Suppressor macrophage treated with lipopolysaccharide for 1 hour (primary cell): ENCODE results near the gene KNOP1.

Experiments
- DNase-seq, 3 donors: peaks; one replicate each; pipeline ENCODE4 v3.0.0-alpha.2; 2020 to 2022

KNOP1 gene, protein sequence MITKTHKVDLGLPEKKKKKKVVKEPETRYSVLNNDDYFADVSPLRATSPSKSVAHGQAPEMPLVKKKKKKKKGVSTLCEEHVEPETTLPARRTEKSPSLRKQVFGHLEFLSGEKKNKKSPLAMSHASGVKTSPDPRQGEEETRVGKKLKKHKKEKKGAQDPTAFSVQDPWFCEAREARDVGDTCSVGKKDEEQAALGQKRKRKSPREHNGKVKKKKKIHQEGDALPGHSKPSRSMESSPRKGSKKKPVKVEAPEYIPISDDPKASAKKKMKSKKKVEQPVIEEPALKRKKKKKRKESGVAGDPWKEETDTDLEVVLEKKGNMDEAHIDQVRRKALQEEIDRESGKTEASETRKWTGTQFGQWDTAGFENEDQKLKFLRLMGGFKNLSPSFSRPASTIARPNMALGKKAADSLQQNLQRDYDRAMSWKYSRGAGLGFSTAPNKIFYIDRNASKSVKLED

DNA sequence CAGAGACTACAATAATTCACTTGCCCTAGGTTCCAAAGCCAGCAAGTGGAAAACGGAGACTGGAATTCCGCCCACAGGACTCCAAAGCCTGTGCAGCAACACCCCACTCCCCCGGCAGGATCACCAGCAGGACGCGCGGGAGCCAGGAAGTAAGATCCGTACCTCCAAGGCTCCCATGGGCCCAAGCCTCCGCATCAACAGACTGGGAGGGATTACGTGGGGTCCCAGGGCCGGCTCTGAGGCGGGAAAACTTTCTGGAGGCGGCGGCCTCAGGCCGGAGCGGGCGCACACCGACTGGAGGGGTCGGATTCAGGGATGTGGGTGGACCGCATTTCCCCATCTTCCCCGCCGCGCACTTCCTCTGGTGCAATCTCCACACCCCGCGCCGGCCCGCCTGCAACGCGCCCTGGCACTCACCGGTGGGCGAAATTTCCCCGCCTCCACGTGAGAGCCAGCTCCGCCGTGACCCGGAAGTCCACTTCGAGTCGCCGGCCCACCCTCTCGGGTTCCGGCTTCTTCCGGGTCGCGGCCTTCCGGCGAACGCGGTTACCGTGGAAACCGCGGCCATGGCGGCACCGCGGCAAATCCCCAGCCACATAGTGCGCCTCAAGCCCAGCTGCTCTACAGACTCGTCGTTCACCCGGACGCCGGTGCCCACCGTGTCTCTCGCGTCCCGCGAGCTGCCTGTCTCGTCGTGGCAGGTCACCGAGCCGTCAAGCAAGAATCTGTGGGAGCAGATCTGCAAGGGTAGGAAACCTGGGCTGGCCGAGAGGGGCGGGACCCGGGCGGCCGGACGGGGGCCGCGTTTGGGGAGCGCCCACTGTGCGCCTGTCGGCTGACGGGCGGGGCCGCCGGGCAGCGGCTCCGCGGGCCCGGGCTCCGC lies at the start of gene KNOP1, which contains the start of gene IQCK:
Gene KNOP1 (minus strand): TSS at position 487 of the 883 bp plus-strand sequence. CDS start 3,192 bp downstream, outside the sequence.
Gene IQCK (plus strand): TSS at position 531 of the 883 bp plus-strand sequence. CDS start 36 bp downstream, at position 567.
- peak; percentile 95 to 97 (median 96) for DNase-seq

DNA sequence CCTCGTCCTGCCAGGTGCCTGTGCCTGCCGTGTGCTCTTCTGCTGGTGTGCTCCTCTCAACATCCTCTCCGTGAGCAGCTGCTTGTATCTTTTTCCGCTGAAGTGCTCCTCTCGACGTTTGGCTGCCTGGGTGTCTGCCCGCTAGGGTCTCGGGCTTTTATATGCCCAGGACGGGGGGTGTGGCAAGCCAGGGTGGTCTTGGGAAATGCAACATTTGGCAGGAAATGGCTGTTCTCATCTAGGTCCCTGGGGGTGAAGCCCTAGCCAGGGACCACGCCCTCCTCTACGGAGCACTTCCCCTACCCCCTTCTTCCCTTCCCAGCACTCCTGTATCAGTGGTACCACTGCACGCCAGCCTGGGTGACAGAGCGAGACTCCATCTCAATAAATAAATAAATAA lies 49.5 kb upstream of the KNOP1 start:
- no peak for DNase-seq

DNA sequence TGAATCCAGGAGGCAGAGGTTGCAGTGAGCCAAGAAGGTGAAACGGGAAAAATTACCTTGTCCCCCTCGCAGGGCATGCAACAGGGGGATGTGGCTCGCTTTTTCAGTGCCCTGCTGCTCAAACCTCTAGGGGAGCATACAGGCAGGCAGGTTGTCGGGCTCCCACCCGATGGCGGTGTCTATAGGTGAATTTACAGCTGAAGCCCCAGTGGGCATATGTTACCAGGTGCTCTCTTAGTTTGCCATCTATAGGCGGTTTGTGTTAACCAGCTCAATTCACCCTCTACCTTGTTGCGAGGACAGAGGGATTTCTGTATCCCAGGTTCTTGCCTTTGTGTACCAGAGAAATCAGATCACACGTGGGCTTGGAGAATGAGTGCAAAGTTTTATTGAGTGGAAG lies 49.0 kb upstream of the KNOP1 start:
- no peak for DNase-seq

DNA sequence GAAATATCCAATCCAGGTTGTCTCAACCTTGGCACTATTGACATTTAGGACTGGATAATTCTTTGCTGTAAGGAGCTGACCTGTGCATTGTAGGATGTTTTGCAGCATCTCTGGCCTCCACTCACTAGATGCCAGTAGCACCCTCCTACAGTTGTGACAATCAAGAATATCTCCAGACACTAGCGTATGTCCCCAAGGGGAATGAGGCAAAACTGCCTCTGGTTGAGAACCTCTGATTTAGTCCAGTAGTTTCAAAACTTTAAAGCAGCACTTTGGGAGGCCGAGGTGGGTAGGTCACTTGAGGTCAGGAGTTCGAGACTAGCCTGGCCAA lies 48.5 kb upstream of the KNOP1 start:
- no peak for DNase-seq

DNA sequence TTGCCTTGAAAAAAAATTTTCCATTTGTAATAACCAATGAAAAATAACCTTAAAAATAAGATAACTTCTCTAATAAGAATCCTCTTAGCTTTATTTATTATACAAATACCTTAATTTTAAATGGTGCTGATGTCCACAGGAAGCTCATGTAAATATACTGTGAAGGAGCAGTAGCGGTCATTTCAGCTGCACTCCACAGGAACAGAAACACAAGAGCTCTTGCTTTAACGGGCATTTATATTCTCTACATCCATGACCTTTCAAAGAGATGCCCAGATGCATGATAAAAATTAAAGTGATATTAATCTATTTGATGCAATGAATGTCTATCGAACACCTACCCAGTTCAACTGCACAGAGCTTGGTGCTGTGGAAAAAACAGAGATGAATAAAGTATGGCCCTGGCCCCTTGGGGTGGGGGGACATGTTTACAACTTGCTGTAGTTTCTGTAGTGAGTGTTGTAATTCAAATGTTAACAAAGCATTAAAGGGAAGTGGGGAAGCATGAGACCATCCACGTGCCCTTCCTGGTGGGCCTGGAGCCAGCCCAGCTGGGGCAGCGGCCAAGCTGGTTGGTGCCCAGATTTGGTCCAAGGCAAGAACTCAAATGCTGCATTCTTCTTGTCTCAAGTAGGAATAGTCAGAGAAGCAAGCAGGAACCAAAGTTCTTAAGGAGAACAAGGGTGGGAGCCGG lies 48.0 kb upstream of the KNOP1 start:
- DNase-seq: peak; percentile 30 to 47 (median 46)

DNA sequence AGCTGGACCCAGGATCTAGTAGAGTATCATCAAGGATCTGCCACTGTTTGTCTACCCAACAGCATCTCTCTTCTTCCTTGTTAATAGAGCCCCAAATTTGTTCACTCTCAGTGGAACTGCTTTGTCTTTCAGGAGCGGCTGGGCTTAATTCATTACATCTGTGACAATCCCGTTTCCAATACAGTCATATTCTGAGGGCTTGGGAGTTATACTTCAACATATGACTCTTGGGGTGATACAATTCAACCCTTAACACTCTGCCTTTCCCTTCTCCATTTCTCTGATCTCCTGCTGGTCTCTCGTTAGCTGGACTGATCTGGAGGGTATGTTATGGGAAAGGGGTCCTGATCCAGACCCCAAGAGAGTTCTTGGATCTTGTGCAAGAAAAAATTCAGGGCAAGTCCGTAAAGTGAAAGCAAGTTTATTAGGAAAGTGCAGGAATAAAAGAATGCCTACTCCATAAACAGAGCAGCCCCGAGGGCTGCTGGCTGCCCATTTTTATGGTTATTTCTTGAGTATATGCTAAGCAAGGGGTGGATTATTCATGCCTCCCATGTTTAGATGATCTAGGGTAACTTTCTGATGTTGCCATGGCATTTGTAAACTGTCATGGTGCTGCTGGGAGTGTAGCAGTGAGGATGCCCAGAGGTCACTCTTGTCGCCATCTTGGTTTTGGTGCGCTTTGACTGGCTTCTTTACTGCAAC lies 42.5 kb upstream of the KNOP1 start:
- DNase-seq: no peak

DNA sequence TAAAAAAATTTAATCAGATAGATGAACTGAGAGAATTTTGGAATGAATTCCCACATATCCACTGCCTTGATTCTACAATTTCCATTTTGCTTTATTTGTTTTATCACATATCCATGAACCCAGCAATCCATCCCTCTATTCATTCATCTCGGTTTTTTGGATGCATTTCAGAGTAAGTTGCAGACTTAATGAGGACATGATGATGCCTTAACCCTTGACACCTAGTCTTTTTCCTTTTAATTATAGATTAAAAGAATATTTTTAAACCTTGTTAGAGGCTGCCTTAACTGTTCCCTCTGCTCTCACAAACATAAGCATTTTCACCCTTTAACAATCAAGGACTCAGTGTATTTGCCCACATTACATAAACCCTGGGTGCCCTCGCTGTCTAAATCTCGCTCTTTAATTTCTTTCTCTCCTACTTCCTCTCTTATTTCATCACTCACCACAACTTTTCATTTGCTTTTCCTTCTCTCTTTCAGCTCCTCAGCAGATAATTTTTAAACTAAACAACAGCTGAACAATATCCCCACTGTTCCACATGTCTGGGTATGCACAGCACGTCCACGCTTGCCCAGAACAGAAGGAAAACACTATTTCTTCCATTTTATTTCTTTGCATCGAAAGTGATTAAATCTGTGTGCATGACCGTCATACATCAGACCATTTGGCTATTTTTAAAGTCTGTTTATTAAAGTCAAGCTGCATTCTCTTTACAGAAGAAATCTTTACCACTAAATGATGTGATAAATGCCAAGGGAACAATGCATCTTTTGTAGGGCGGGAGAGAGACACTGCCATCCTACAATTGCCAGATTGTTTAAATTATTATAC lies 40.0 kb upstream of the KNOP1 start:
- peak in 2 of 3 donors; percentile 8 to 18 for DNase-seq

DNA sequence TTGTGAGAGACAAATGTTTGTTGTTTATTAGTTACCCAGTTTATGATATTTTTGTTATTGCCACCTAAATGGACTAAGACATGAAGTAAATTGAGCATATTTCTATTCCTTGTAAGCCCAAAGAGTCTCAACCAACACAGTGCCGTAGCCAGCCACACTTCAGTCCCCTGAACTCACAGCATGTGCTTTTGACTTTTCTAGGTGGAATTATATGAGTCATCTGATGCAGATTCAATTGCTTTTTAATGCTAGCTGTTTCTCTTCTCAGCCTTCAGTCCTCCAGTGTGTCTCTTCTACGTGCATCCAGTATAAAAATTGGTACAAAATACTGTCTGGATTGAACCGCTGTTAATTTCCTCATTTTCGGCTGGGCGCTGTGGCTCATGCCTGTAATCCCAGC lies 39.0 kb upstream of the KNOP1 start:
- DNase-seq: no peak

DNA sequence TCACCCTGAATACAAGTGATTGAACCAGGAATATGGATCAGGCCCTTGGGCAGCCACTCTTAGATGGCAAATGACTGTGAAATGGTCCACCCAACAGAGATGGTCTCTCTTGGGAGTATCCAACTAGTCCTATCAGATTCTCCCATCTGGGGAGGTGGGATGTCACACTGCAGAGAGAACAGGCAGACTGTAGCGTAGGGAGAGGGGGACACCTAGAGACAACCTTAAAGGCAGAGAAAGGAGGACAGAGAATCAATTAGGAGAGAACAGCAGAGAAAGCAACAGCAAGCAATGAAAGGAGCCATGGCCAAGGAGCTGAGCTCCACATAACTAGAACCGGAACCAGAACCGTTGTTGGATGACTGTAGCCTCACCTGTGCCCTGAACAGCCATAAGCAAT lies 37.2 kb upstream of the KNOP1 start:
- no peak for DNase-seq

DNA sequence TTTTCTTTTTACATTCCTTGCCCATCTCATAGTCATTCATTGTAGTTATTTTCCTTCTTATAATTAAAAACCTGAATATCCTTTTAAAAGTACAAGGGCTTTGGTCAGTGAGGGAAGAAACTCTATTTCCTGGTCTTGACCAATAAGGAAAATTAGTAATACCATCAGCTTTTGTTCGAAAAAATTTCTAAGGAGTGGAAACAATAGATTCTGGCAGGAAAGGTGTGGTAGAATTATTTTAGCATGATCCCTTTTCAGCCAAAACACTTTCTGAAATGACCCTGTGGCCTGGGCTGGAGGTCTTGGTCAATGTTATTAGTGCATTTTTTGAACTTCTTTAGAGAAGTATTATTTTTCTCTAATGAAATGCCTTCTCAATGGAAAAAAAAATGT lies 36.6 kb upstream of the KNOP1 start:
- no peak for DNase-seq

DNA sequence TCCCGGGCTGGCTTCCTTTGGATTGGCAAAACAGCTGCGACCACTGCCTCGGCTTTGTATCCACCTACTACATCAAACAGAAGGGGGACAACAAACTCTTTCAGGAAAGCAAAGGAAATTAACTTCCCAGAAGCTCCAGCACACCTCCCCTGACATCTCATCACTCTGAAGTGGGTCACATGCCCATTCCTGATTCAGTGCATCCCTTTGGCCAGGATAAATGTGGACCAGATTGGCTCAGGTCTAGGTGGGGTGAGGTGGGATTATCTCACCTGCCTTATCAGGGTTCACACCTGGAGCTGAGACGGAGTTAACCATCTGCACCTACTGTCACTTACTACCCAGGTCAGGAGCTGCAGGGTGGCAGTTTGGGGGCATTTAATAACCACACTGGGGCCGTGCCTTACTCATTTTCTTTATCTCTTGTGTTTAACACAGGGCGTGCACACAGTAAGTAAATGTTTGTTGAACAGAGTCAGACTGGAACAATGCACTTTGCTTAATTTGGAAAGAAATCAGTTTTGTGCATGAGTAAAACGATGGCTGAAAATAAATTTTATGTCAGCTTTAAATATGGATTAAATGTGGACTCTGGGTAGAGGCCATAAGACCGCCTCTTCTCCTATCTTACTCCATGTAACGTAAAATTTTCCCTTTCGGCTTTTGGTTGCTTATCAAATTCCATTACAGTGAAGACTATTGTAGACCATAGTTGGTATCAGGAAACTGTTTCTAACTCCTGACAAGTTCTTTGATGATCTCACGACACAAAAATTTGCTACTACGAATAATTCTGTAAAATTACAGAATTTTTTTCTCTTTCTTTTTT lies 36.0 kb upstream of the KNOP1 start:
- no peak for DNase-seq

DNA sequence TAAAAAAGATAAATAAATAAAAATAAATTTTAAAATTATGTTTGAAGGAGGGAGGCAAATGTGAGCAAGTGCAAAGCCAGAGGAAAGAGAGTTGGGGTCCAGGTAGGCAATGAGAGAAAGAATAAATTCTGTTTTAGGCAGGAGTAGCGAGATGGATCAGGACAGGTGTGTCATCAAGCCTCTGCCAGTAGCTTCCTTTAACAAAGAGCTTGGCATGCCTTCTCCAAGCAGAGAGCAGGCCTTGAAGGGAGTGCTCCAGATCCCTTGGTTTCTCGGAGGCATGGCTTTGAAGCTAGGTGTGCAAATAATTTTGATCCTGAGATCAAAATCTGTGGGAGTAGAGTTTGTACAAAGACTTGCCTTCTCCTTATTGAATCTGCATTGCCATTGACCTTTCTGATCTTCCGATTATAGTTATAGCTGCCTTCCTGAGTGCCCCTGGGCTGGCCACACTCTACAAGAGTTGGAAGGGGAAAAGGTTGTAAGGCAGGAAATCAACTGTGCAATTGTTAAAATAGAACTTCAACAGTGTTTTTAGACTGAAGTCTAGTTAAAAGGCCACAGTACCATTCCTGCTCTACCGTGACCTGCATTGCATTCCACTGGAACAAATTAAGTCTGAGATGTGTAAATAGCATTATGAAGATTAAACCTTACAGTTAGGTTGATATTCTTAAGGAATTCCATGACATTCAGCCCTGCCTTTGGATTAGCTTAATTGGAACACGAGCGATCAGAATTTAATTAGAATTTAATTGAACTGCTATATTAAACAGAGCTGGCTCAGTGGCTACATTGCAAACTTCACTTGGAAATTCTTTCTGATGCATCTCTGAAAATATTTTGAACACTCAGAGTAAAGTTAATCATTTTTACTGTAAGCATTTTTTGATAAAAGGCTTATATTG lies 33.7 kb upstream of the KNOP1 start:
- DNase-seq: no peak

DNA sequence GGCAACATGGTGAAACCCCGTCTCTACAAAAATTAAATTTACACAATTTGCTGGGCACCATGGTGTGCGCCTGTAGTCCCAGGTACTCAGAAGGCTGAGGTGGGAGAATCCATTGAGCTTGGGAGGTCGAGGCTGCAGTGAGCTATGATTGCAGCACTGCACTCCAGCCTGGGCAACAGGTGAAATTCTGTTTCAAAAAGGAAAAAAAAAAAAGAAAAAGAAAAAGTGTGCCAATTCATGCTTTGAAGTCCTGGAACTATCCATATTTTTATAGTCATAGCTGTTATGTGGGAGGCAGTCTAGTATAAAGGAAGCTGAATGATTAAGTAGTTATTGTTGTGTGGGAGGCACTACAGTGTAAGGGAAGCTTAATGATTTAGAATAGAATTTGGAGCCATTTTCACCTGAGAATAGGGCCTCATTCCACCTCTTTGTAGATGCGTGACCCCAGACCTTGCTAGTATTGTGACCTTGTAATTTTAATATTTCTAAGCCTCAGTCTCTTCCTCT lies 31.6 kb upstream of the KNOP1 start:
- peak; percentile 15 to 28 (median 17) for DNase-seq

DNA sequence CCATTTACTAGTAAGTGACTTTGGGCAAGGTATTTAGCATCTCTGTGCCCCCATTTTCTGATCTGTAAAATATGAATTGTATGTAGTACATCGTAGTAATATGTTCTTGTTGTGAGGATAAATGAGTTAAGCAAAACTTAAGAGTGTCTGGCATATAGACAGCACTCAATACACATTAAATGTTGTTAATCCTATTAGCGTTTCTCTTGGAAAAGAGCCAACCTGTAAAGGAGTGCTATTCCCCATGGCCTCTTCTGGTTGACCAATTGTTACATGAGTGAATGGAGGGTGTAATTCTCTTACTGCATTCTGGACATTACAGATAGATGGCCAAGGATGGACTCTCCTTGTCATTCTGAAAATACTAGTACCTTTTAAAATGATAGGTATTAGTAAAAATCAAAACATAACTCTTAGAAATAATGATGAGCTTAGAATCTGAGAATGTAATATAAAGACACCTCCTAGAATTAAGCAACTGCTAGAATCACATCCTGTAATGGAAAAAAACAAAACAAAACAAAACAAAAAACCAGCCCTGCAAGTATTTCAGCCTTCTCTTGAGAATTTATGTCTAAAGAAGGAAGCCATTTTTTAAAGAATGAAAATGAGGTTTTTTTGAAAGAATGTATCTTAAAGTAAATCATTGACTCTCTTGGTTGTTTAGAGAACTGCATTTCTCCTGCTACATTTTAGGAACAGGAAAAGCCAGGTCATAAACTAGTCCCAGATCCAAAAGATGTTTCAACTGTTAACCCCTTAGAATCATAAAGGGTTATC lies 30.6 kb upstream of the KNOP1 start:
- no peak for DNase-seq

DNA sequence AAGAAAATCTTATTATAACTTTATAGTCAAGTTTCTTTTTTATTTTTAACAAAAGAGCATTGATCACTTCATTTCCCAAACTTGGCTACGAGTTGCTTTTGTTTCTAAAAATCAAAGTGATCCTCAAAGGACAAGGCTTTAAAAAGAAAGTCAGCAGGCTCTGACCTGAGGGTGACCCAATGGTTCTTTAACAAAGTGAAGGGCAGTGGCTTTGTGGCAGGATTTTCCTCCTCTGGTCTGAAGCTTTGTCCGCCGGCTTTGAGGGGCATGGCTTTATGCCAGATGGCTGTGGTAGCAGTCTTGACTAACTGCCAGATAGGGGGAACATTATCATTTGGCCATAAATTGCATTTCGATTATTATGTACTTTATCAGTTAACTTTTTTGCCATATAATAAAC lies 28.5 kb upstream of the KNOP1 start:
- DNase-seq: no peak

DNA sequence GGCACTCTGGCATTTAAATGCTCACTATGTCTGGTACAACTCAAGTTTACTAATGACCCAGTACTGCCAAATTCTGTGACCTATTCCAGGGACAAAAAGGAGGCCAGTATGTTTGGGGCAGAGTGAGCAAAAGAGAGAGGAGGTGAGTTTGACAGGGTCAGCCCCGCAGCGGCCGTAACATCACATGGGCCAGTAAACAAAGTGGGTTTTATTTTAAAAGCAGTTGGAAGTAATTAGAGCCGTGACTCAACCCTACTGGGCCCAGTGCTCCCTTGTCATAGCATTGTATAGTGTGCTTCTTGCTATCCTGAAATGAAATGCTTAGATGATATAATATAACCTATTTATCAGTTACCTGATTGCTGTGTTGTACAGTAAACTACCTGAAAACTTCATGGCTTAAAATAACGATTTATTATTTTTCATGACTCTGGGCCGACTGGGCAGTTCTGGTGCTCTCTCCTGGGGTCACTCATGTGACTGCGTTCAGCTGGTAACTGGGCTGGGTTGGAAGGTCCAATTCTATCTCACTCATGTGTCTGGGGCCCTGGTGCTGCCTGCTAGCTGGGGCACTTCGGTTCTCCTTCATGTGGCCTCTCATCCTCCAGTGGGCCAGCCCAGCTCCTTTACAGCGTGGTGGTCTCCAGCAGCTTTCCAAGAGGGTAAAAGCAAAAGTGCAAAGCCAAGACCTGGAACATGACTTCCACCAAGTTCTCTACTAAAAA lies 27.4 kb upstream of the KNOP1 start:
- no peak for DNase-seq

DNA sequence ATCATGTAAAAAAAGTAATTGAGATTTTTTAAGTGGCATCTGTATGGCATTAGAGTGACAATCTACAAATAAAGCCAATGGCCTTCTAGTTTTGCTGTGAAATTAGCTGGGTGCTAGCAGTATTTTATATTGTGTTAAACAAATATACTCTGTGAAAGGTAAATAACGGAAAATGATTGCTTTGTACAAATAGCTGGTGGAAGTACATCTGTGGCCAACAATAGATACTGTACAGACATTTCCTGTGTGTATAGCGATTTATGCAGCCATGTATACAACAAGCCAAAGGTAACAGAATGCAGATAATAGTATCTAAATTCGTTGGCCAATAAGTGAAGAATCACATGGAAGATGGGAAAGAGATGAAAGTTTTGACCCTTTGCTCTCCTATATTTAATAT lies 26.6 kb upstream of the KNOP1 start:
- DNase-seq: no peak

DNA sequence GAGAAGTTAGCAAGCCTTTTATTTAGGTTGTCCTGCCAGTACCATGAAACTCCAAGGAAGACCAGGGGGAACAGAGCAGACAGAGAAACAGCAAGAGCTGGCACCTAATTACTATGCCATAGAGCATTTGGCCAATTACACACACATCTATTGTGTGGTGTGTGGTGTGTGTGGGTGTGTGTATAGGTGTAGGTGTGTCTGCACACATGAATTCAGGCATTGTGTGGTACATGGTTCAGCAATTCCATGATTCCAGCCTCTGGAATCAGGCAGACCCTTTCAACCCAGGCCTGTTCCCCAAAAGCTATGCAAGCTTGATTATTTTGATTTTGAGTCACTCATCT lies 25.8 kb upstream of the KNOP1 start:
- no peak for DNase-seq
